ENCODE measurements around the gene SEPTIN10. TPM values are rescaled to one million over a fixed set of nuclear protein-coding genes. Genes with fewer than 3 reads are reported as not detected.

The SEPTIN10 gene
- total and polyA plus RNA-seq, 9 of the 15 experiments (the other 6 are each of a cell fraction or from before 2014, with no cell fraction given), result 0.40 TPM; not detected in 8

DNA sequence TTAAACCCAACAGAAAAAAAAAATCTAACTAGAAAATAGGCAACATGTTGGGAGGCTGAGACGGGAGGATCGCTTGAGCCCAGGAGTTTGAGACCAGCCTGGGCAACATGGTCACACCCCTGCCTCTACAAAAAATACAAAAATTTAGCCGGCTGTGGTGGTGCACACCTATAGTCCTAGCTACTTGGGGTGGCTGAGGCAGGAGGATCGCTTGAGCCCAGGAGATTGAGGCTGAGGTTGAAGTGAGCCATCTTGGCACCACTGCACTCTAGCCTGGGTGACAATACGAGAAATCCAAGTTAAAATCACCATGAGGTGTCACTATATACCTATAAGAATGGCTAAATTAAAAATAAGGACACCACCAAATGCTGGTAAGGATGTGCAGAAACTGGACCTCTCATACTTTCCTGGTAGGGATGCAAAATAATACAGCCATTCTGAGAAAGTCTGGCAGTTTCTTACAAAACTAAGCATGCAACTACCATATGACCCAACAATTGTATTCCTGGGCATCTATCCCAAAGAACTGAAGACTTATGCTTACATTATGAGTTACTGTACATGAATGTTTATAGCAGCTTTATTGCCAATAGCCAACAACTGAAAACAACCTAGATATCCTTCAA, 2.2 kb downstream of the SEPTIN10 start (continued):
- TF ChIP-seq, protein P1, sequence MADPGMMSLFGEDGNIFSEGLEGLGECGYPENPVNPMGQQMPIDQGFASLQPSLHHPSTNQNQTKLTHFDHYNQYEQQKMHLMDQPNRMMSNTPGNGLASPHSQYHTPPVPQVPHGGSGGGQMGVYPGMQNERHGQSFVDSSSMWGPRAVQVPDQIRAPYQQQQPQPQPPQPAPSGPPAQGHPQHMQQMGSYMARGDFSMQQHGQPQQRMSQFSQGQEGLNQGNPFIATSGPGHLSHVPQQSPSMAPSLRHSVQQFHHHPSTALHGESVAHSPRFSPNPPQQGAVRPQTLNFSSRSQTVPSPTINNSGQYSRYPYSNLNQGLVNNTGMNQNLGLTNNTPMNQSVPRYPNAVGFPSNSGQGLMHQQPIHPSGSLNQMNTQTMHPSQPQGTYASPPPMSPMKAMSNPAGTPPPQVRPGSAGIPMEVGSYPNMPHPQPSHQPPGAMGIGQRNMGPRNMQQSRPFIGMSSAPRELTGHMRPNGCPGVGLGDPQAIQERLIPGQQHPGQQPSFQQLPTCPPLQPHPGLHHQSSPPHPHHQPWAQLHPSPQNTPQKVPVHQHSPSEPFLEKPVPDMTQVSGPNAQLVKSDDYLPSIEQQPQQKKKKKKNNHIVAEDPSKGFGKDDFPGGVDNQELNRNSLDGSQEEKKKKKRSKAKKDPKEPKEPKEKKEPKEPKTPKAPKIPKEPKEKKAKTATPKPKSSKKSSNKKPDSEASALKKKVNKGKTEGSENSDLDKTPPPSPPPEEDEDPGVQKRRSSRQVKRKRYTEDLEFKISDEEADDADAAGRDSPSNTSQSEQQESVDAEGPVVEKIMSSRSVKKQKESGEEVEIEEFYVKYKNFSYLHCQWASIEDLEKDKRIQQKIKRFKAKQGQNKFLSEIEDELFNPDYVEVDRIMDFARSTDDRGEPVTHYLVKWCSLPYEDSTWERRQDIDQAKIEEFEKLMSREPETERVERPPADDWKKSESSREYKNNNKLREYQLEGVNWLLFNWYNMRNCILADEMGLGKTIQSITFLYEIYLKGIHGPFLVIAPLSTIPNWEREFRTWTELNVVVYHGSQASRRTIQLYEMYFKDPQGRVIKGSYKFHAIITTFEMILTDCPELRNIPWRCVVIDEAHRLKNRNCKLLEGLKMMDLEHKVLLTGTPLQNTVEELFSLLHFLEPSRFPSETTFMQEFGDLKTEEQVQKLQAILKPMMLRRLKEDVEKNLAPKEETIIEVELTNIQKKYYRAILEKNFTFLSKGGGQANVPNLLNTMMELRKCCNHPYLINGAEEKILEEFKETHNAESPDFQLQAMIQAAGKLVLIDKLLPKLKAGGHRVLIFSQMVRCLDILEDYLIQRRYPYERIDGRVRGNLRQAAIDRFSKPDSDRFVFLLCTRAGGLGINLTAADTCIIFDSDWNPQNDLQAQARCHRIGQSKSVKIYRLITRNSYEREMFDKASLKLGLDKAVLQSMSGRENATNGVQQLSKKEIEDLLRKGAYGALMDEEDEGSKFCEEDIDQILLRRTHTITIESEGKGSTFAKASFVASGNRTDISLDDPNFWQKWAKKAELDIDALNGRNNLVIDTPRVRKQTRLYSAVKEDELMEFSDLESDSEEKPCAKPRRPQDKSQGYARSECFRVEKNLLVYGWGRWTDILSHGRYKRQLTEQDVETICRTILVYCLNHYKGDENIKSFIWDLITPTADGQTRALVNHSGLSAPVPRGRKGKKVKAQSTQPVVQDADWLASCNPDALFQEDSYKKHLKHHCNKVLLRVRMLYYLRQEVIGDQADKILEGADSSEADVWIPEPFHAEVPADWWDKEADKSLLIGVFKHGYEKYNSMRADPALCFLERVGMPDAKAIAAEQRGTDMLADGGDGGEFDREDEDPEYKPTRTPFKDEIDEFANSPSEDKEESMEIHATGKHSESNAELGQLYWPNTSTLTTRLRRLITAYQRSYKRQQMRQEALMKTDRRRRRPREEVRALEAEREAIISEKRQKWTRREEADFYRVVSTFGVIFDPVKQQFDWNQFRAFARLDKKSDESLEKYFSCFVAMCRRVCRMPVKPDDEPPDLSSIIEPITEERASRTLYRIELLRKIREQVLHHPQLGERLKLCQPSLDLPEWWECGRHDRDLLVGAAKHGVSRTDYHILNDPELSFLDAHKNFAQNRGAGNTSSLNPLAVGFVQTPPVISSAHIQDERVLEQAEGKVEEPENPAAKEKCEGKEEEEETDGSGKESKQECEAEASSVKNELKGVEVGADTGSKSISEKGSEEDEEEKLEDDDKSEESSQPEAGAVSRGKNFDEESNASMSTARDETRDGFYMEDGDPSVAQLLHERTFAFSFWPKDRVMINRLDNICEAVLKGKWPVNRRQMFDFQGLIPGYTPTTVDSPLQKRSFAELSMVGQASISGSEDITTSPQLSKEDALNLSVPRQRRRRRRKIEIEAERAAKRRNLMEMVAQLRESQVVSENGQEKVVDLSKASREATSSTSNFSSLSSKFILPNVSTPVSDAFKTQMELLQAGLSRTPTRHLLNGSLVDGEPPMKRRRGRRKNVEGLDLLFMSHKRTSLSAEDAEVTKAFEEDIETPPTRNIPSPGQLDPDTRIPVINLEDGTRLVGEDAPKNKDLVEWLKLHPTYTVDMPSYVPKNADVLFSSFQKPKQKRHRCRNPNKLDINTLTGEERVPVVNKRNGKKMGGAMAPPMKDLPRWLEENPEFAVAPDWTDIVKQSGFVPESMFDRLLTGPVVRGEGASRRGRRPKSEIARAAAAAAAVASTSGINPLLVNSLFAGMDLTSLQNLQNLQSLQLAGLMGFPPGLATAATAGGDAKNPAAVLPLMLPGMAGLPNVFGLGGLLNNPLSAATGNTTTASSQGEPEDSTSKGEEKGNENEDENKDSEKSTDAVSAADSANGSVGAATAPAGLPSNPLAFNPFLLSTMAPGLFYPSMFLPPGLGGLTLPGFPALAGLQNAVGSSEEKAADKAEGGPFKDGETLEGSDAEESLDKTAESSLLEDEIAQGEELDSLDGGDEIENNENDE (IDR thresholded peaks at IDR 0.05; ENCODE audit: low read depth, low read length), result no peak
- TF ChIP-seq ZNF316 (IDR thresholded peaks at IDR 0.05) (no peak), KAT2B (IDR thresholded peaks at IDR 0.05; ENCODE audit: low read depth, low read length) (no peak), JUN (IDR thresholded peaks at IDR 0.05; ENCODE audit: borderline replicate concordance, low read depth, low read length) (no peak), JUN (CRISPR knock-in tag; IDR thresholded peaks at IDR 0.05; ENCODE audit: borderline replicate concordance) (no peak), ZNF583 (CRISPR knock-in tag; IDR thresholded peaks at IDR 0.05) (no peak)
- TF ChIP-seq, protein P2, sequence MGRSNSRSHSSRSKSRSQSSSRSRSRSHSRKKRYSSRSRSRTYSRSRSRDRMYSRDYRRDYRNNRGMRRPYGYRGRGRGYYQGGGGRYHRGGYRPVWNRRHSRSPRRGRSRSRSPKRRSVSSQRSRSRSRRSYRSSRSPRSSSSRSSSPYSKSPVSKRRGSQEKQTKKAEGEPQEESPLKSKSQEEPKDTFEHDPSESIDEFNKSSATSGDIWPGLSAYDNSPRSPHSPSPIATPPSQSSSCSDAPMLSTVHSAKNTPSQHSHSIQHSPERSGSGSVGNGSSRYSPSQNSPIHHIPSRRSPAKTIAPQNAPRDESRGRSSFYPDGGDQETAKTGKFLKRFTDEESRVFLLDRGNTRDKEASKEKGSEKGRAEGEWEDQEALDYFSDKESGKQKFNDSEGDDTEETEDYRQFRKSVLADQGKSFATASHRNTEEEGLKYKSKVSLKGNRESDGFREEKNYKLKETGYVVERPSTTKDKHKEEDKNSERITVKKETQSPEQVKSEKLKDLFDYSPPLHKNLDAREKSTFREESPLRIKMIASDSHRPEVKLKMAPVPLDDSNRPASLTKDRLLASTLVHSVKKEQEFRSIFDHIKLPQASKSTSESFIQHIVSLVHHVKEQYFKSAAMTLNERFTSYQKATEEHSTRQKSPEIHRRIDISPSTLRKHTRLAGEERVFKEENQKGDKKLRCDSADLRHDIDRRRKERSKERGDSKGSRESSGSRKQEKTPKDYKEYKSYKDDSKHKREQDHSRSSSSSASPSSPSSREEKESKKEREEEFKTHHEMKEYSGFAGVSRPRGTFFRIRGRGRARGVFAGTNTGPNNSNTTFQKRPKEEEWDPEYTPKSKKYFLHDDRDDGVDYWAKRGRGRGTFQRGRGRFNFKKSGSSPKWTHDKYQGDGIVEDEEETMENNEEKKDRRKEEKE (IDR thresholded peaks at IDR 0.05; ENCODE audit: borderline replicate concordance in 1 of 2, control insufficient read depth in 1 of 2, low read depth in 2 of 2, low read length in 1 of 2), result no peak

Measured in K562 (cell line).